Astrocyte (in vitro differentiated cells and primary cell): ENCODE measurements around the gene IP6K1. TPM values are rescaled to one million over a fixed set of nuclear protein-coding genes. Genes with fewer than 3 reads are reported as not detected.
A peak's percentile ranks its signal among the peaks of the same experiment; 100 is the strongest.

Experiments
- DNase-seq: peaks from one replicate; pipeline ENCODE4 v3.0.0-alpha.2; 2010; ENCODE audit warnings: low read depth
- FAIRE-seq: peaks from 2 replicates; lab custom pipeline; 2011; peaks lifted over from hg19 to GRCh38; lab: Jason Lieb, UNC
- H2AFZ ChIP-seq: 2 replicates; pipeline ENCODE4 v1.6.0; 2012; ENCODE audit warnings: low read depth, low read length, inconsistent platforms
- H3K27ac ChIP-seq: 2 replicates; pipeline ENCODE4 v1.5.1; 2011; ENCODE audit warnings: low read depth, low read length, inconsistent platforms
- H3K27me3 ChIP-seq: 2 replicates; pipeline ENCODE4 v1.6.0; 2011; ENCODE audit warnings: low read length, inconsistent platforms; ENCODE audit not compliant: insufficient read depth
- H3K36me3 ChIP-seq: 2 replicates; pipeline ENCODE4 v1.5.1; 2011; ENCODE audit warnings: low read length, inconsistent platforms; ENCODE audit not compliant: insufficient read depth
- H3K4me1 ChIP-seq: 2 replicates; pipeline ENCODE4 v1.5.1; 2011; ENCODE audit warnings: low read length, inconsistent platforms; ENCODE audit not compliant: insufficient read depth
- H3K4me2 ChIP-seq: 2 replicates; pipeline ENCODE4 v1.6.0; 2012; ENCODE audit warnings: low read length, inconsistent platforms
- H3K4me3 ChIP-seq: 2 replicates; pipeline ENCODE4 v1.5.1; 2011; ENCODE audit warnings: low read depth, mild to moderate bottlenecking, low read length, inconsistent platforms; ENCODE audit not compliant: insufficient read depth
- H3K79me2 ChIP-seq: 2 replicates; pipeline ENCODE4 v1.6.0; 2012; ENCODE audit warnings: mild to moderate bottlenecking, low read length, inconsistent platforms; ENCODE audit not compliant: insufficient read depth
- H3K9ac ChIP-seq: 2 replicates; pipeline ENCODE4 v1.6.0; 2012; ENCODE audit warnings: mild to moderate bottlenecking, low read length, inconsistent platforms
- H3K9me3 ChIP-seq: 2 replicates; pipeline ENCODE4 v1.5.1; 2012; ENCODE audit warnings: low read depth, mild to moderate bottlenecking, low read length, inconsistent platforms; ENCODE audit not compliant: insufficient read depth
- H4K20me1 ChIP-seq: 2 replicates; pipeline ENCODE4 v1.6.0; 2012; ENCODE audit warnings: low read length, inconsistent platforms; ENCODE audit not compliant: insufficient read depth
- H3K27ac Mint-ChIP-seq: one replicate; pipeline ENCODE4 v1.8.0; 2021; ENCODE audit warnings: mild to moderate bottlenecking, mixed read lengths; ENCODE audit not compliant: unreplicated experiment
- H3K27me3 Mint-ChIP-seq: one replicate; pipeline ENCODE4 v1.8.0; 2021; ENCODE audit warnings: low read depth, mixed read lengths; ENCODE audit not compliant: unreplicated experiment
- H3K36me3 Mint-ChIP-seq: one replicate; pipeline ENCODE4 v1.8.0; 2021; ENCODE audit warnings: low read depth, mixed read lengths; ENCODE audit not compliant: unreplicated experiment
- H3K4me1 Mint-ChIP-seq: one replicate; pipeline ENCODE4 v1.8.0; 2021; ENCODE audit warnings: low read depth, mixed read lengths; ENCODE audit not compliant: unreplicated experiment
- H3K4me3 Mint-ChIP-seq: one replicate; pipeline ENCODE4 v1.8.0; 2021; ENCODE audit warnings: mild to moderate bottlenecking, moderate library complexity, mixed read lengths; ENCODE audit not compliant: unreplicated experiment
- H3K9me3 Mint-ChIP-seq: one replicate; pipeline ENCODE4 v1.8.0; 2021; ENCODE audit warnings: mild to moderate bottlenecking, mixed read lengths; ENCODE audit not compliant: unreplicated experiment
- EZH2 ChIP-seq: IDR thresholded peaks from 2 replicates; pipeline ENCODE4 v1.6.1; 2012; ENCODE audit warnings: mild to moderate bottlenecking, low read length, inconsistent platforms; ENCODE audit not compliant: insufficient read depth
- total RNA-seq: library from RNA; stranded (reverse); gene quantifications from 2 replicates; pipeline ENCODE4 v1.2.1, GENCODE V29; 2021
- TF ChIP-seq, protein P1 (sequence below): IDR thresholded peaks from 2 replicates; pipeline ENCODE4 v1.5.1; 2011; ENCODE audit warnings: low read depth, mild to moderate bottlenecking, inconsistent platforms, low read length, moderate library complexity; ENCODE audit not compliant: insufficient read depth

IP6K1 gene
- total RNA-seq, 1 donor from 2014 or later: 38.3 TPM

DNA sequence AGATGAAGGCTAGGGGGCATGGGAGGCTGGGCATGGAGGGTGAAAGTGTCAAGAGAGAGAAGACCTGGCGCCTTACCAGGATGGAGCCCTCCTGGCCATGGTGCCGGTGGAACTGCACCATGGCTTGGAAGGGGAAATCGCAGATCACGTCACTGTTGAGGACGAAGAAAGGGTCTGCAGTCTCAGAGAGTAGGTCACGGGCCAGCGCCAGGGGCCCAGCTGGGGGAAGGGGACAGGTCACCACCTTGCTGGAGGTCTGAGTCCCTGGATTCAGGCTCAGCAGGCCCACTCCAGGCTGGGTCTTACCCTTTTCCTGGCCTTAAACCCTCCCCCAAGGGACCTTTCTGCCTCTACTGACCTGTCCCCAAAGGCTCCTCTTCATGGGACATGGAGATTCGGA lies 63.4 kb downstream of the IP6K1 start:
- Histone ChIP-seq H2AFZ (no peak overlapping the region), H4K20me1 (peaks cover 40% of the 10 kb centered on the region), H3K9ac (peak overlapping the region; percentile 99), H3K27me3 (no peaks in the 10 kb centered on the region), H3K4me1 (peaks cover 26% of the 10 kb centered on the region), H3K79me2 (peaks cover 33% of the 10 kb centered on the region), H3K4me3 (peak overlapping the region; percentile 97), H3K27ac (peak overlapping the region; percentile 88), H3K36me3 (peaks cover 11% of the 10 kb centered on the region), H3K9me3 (no peaks in the 10 kb centered on the region), H3K4me2 (peak overlapping the region; percentile 86)
- no peaks in the 10 kb centered on the region for H3K27me3 Mint-ChIP-seq
- peaks cover 10% of the 10 kb centered on the region for H3K4me1 Mint-ChIP-seq
- DNase-seq (no peak), FAIRE-seq (no peak)
- H3K9me3 Mint-ChIP-seq: peaks cover 3% of the 10 kb centered on the region
- peak overlapping the region; percentile 94 for H3K4me3 Mint-ChIP-seq
- peaks cover 6% of the 10 kb centered on the region for H3K36me3 Mint-ChIP-seq
- no peak for TF ChIP-seq EZH2
- TF ChIP-seq, protein P1, sequence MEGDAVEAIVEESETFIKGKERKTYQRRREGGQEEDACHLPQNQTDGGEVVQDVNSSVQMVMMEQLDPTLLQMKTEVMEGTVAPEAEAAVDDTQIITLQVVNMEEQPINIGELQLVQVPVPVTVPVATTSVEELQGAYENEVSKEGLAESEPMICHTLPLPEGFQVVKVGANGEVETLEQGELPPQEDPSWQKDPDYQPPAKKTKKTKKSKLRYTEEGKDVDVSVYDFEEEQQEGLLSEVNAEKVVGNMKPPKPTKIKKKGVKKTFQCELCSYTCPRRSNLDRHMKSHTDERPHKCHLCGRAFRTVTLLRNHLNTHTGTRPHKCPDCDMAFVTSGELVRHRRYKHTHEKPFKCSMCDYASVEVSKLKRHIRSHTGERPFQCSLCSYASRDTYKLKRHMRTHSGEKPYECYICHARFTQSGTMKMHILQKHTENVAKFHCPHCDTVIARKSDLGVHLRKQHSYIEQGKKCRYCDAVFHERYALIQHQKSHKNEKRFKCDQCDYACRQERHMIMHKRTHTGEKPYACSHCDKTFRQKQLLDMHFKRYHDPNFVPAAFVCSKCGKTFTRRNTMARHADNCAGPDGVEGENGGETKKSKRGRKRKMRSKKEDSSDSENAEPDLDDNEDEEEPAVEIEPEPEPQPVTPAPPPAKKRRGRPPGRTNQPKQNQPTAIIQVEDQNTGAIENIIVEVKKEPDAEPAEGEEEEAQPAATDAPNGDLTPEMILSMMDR: no peak
- peak overlapping the region; percentile 94 for H3K27ac Mint-ChIP-seq

DNA sequence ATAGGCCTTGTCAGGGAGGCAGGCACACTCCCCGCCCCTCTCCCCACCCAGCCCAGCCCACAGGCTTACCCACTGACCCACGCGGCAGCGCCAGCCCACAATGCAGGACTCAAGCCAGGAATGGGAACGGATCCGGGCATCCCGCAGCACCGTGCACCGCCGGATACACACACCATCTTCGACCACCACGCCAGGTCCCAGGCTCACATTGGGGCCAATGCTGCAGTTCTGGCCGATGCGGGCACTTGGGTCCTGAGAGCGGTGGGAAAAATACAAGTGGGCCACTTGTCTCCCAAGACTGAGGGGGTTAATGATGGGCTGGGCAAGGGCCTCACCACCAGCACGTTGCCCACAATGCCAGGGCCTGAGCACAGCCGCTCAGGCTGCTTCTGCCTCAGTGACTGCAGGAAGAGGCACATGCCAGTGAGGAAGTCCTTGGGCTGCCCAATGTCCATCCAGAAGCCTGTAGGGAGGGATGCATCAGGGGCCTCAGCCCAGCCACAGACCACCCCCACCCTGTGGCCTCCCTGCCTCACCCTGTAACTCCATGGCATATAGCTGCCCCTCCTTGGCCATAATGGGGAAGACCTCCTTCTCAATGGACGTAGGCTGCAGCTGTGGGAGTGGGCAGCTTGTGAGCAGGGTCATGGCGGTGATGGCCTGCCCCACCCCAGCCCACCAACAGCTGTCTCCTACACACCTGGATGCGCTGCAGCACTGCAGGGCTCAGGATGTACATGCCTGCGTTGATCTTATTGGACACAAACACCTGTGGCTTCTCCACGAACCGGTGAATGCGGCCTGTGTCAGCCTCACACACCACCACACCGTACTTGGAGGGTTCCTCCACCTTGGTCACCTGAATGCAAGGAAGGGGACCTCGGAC lies 64.2 kb downstream of the IP6K1 start:
- H2AFZ ChIP-seq: no peak overlapping the region
- Mint-ChIP-seq H3K4me3 (peak overlapping the region; percentile 94), H3K36me3 (peaks cover 6% of the 10 kb centered on the region), H3K4me1 (peaks cover 10% of the 10 kb centered on the region), H3K27ac (peak overlapping the region; percentile 77), H3K27me3 (no peaks in the 10 kb centered on the region), H3K9me3 (peaks cover 3% of the 10 kb centered on the region)
- H3K9me3 ChIP-seq: no peaks in the 10 kb centered on the region
- no peaks in the 10 kb centered on the region for H3K27me3 ChIP-seq
- H3K4me2 ChIP-seq: peak overlapping the region; percentile 86
- H4K20me1 ChIP-seq: peaks cover 44% of the 10 kb centered on the region
- peaks cover 26% of the 10 kb centered on the region for H3K4me1 ChIP-seq
- peaks cover 6% of the 10 kb centered on the region for H3K36me3 ChIP-seq
- H3K9ac ChIP-seq: peak overlapping the region; percentile 99
- H3K79me2 ChIP-seq: peaks cover 33% of the 10 kb centered on the region
- no peak for TF ChIP-seq EZH2
- FAIRE-seq (no peak), DNase-seq (no peak)
- H3K27ac ChIP-seq: no peak overlapping the region
- H3K4me3 ChIP-seq: peak overlapping the region; percentile 97

DNA sequence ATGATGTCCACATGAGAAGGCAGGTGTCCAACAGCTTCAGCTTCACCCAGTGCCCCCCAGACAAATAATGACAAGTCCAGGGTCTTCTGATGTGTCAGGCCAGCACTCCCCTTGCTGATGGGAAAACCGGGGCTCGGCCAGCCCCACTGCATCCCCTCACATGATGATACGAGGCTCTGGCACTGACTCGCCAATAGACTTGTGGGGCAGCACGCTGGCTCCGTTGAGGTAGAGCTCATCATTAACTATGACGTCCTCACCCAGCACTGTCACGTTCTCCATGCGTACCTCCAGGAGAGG lies 64.8 kb downstream of the IP6K1 start:
- Histone ChIP-seq H2AFZ (no peak overlapping the region), H3K9me3 (no peaks in the 10 kb centered on the region), H3K4me3 (no peak overlapping the region), H3K4me1 (peaks cover 26% of the 10 kb centered on the region), H3K27ac (no peak overlapping the region), H3K27me3 (no peaks in the 10 kb centered on the region), H3K4me2 (no peak overlapping the region), H3K79me2 (peaks cover 33% of the 10 kb centered on the region), H3K9ac (no peak overlapping the region), H3K36me3 (peaks cover 3% of the 10 kb centered on the region), H4K20me1 (peaks cover 48% of the 10 kb centered on the region)
- Mint-ChIP-seq H3K27ac (no peak overlapping the region), H3K36me3 (peaks cover 6% of the 10 kb centered on the region), H3K27me3 (no peaks in the 10 kb centered on the region), H3K9me3 (peaks cover 3% of the 10 kb centered on the region), H3K4me1 (peaks cover 10% of the 10 kb centered on the region), H3K4me3 (peak overlapping the region; percentile 62)
- DNase-seq: no peak
- FAIRE-seq: no peak
- no peak for TF ChIP-seq EZH2
- TF ChIP-seq, protein P1: no peak
